Measurements from ENCODE around the gene PLCB1. TPM values are rescaled to one million over a fixed set of nuclear protein-coding genes. Genes with fewer than 3 reads are reported as not detected.

The PLCB1 gene
- total RNA-seq, 1 donor: 46.5 TPM

- H3K4me3 ChIP-seq (ENCODE audit: low read depth, low read length): no peak overlapping the region
- DNase-seq (ENCODE audit: low read depth): no peak
- TF ChIP-seq, protein P1, sequence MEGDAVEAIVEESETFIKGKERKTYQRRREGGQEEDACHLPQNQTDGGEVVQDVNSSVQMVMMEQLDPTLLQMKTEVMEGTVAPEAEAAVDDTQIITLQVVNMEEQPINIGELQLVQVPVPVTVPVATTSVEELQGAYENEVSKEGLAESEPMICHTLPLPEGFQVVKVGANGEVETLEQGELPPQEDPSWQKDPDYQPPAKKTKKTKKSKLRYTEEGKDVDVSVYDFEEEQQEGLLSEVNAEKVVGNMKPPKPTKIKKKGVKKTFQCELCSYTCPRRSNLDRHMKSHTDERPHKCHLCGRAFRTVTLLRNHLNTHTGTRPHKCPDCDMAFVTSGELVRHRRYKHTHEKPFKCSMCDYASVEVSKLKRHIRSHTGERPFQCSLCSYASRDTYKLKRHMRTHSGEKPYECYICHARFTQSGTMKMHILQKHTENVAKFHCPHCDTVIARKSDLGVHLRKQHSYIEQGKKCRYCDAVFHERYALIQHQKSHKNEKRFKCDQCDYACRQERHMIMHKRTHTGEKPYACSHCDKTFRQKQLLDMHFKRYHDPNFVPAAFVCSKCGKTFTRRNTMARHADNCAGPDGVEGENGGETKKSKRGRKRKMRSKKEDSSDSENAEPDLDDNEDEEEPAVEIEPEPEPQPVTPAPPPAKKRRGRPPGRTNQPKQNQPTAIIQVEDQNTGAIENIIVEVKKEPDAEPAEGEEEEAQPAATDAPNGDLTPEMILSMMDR (IDR thresholded peaks at IDR 0.05; ENCODE audit: insufficient read depth, low read length): no peak
Observed at GRCh38 chr20:8801686-8802085, 669.6 kb downstream of the PLCB1 start.

- TF ChIP-seq, protein P1 (IDR thresholded peaks at IDR 0.05; ENCODE audit: insufficient read depth, low read length): no peak
- H3K4me3 ChIP-seq (ENCODE audit: low read depth, low read length): no peak overlapping the region
- DNase-seq (ENCODE audit: low read depth): peak; percentile 4
Observed at GRCh38 chr20:8803065-8803464, 671.0 kb downstream of the PLCB1 start.

GRCh38 chr20:8803941-8804340 lies 671.9 kb downstream of the PLCB1 start:
- no peak for DNase-seq (ENCODE audit: low read depth)
- TF ChIP-seq, protein P1 (IDR thresholded peaks at IDR 0.05; ENCODE audit: insufficient read depth, low read length): no peak
- no peak overlapping the region for H3K4me3 ChIP-seq (ENCODE audit: low read depth, low read length)

GRCh38 chr20:8805737-8806442 lies 673.8 kb downstream of the PLCB1 start:
- no peak for DNase-seq (ENCODE audit: low read depth)
- H3K4me3 ChIP-seq (ENCODE audit: low read depth, low read length): no peak overlapping the region
- TF ChIP-seq, protein P1 (IDR thresholded peaks at IDR 0.05; ENCODE audit: insufficient read depth, low read length): no peak

DNA sequence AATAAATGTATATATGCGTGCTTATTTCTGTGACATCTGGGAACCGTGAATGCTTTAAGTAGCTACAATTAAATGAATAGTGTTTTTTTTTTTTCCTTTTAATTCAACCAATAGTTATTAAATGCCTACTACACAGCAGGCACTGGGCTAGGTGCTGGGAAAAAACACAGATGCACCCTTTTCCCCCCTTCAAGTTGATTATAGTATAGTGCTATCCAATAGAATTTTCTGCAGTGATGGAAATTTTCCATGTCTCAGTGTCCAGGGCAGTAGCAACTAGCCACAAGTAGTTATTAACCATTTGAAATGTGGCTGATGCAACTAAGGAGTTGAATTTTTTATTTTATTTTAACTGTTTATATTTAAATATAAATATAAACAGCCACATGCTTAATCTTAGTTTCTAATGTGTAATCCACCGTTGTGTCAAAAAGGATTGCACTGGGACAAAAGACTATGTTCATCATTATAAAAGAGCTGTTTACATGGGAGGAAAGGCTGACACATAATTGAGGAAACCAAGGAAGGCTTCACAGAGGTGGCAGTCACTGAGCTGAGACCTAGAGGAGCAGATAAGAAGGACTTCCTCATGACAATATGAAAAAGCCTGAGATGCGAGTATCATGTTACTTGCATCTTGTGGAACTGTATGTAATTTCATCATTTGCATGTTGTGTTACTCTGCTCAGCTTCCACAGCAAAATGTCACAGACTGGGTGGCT lies 675.6 kb downstream of the PLCB1 start:
- TF ChIP-seq, protein P1 (IDR thresholded peaks at IDR 0.05; ENCODE audit: insufficient read depth, low read length): no peak
- DNase-seq (ENCODE audit: low read depth): no peak
- no peak overlapping the region for H3K4me3 ChIP-seq (ENCODE audit: low read depth, low read length)

GRCh38 chr20:8808202-8808535 lies 676.1 kb downstream of the PLCB1 start:
- no peak for DNase-seq (ENCODE audit: low read depth)
- TF ChIP-seq, protein P1 (IDR thresholded peaks at IDR 0.05; ENCODE audit: insufficient read depth, low read length): no peak
- H3K4me3 ChIP-seq (ENCODE audit: low read depth, low read length): no peak overlapping the region
